ENCODE data around the gene KDM5B.
"Not testable (repeated sequence)": the region's sequence is repeated elsewhere in the genome, so short reads cannot be mapped to it uniquely, and the experiment has no call there.

Gene KDM5B

DNA sequence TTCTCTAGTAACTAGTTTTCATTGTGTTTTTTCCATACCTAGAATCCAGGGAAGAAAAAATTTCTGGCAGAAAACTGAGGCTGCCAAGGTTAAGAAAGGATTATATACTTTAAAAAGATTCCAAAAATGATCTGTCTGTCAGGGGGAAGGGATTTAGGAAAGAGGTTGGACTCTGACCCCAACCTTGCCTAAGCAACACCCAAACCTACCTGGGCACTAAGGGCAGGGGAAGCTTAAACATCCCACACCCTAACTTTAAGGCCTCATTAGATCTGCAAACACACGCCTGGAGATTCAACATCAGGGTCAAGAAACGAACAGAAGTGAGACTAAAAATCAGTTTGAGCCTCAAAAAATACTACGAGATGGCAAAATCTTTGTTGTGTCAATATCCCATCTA, 19.4 kb downstream of the KDM5B start:
- ATAC-seq (no peak), DNase-seq (no peak)
- Mint-ChIP-seq H3K27ac (no peak overlapping the region), H3K27me3 (no peaks in the 10 kb centered on the region), H3K4me1 (peaks cover 8% of the 10 kb centered on the region), H3K36me3 (ENCODE audit: low read depth) (no peaks in the 10 kb centered on the region), H3K4me3 (no peak overlapping the region), H3K9me3 (no peaks in the 10 kb centered on the region)

DNA sequence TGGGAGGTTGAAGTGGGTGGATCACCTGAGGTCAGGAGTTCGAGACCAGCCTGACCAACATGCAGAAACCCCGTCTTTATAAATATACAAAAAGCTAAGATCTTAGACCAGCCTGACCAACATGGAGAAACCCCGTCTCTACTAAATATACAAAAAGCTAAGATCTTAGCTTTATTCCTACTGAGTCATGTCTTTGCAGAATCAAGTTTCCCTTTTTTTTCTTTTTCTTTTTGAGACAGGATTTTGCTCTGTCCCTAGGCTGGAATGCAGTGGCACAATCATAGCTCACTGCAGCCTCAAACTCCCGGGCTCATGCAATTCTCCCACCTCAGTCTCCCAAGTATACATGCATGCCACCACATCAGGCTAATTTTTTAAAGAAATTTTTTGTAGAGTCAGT, 21.4 kb downstream of the KDM5B start:
- no peaks in the 10 kb centered on the region for H3K9me3 Mint-ChIP-seq
- H3K36me3 Mint-ChIP-seq (ENCODE audit: low read depth), result no peaks in the 10 kb centered on the region
- peaks cover 15% of the 10 kb centered on the region for H3K4me1 Mint-ChIP-seq
- ATAC-seq (no peak), DNase-seq (no peak)
- H3K27ac Mint-ChIP-seq, result no peak overlapping the region
- H3K4me3 Mint-ChIP-seq, result no peak overlapping the region
- no peaks in the 10 kb centered on the region for H3K27me3 Mint-ChIP-seq

DNA sequence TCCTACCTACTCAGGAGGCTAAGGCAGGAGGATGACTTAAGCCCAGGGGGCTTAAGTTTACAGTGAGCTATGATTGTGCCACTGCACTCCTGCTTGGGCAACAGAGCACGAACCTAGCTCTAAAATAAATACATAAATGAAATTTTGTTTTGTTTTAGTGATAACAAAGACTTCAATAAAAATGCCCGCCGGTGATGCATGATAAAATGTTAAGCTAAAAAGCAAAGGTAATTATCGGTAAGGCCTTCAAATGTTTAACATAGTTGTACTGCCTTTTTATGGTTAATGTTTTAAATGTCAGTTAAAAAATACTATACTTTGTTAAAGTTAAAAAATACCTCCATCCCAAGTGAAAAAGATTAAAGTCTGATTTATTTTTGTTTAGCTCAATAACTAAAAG, 27.0 kb downstream of the KDM5B start:
- Mint-ChIP-seq H3K27me3 (no peaks in the 10 kb centered on the region), H3K9me3 (no peaks in the 10 kb centered on the region), H3K36me3 (ENCODE audit: low read depth) (no peaks in the 10 kb centered on the region), H3K4me3 (no peak overlapping the region), H3K27ac (no peak overlapping the region), H3K4me1 (peaks cover 22% of the 10 kb centered on the region)
- no peak for DNase-seq
- no peak for ATAC-seq

DNA sequence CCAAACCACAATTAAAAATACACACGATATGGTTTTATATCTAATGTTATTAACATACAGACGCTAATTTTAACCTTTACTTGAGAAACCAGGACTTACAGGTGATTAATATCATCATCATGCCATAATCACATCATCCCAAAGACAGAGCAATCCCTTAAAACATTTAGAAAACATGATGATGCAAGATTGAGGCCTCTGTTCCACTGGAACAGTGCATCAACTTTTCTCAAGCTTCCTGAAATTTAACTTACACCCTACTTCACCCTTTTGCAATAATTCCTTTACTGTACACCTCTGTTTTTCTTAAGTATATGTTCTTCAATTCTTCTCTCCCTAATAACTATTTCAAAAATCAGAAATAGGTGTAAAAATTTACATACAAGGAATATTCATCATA, 38.1 kb downstream of the KDM5B start:
- ATAC-seq (no peak), DNase-seq (no peak)
- Mint-ChIP-seq H3K4me3 (no peak overlapping the region), H3K9me3 (no peaks in the 10 kb centered on the region), H3K27me3 (no peaks in the 10 kb centered on the region), H3K36me3 (ENCODE audit: low read depth) (peaks cover 26% of the 10 kb centered on the region), H3K27ac (no peak overlapping the region), H3K4me1 (no peaks in the 10 kb centered on the region)

DNA sequence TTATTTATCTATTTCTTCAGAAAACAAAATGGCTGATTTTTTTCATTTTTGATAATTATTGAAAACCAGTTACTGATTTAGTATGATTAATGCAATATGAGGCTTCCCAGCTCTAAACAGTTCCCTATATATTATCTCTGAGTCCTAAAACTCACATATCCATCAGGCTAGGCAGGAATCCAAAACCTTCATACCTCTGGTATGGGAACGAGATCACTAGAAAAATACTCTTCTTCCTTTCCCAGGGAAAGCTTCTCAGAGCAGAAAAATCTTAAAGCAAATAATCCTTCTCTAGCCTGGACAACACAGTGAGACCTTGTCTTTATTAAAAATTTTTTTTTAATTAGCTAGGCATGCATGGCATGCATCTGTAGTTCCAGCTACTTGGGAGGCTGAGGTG, 42.5 kb downstream of the KDM5B start:
- no peak overlapping the region for H3K4me3 Mint-ChIP-seq
- peaks cover 21% of the 10 kb centered on the region for H3K36me3 Mint-ChIP-seq (ENCODE audit: low read depth)
- no peak for DNase-seq
- no peak for ATAC-seq
- H3K9me3 Mint-ChIP-seq, result no peaks in the 10 kb centered on the region
- H3K4me1 Mint-ChIP-seq, result no peaks in the 10 kb centered on the region
- H3K27me3 Mint-ChIP-seq, result no peaks in the 10 kb centered on the region
- H3K27ac Mint-ChIP-seq, result no peak overlapping the region

DNA sequence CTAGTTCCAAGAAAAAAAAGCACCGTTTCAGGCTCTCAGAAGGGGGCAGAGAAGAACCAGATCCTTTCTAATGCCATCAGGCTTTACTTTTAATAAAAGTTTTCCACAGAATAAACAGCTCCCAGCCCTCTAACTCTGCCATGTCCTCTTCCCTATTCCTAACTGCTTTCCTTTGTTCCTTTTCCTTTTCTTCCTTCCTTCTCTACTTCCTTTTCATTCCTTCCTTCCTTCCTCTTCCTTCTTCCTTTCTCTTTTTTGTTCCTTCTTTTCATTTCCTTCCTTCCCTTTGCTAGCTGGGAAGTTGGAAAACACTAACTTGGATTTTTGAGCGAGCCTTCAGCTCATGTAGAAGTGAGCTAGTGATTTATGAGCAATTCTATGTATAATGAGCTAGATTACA, 46.2 kb downstream of the KDM5B start:
- H3K4me1 Mint-ChIP-seq, result no peaks in the 10 kb centered on the region
- DNase-seq, result no peak
- no peaks in the 10 kb centered on the region for H3K27me3 Mint-ChIP-seq
- H3K36me3 Mint-ChIP-seq (ENCODE audit: low read depth), result peaks cover 13% of the 10 kb centered on the region
- no peak overlapping the region for H3K4me3 Mint-ChIP-seq
- H3K27ac Mint-ChIP-seq, result peak overlapping the region; percentile 40
- no peak for ATAC-seq
- H3K9me3 Mint-ChIP-seq, result no peaks in the 10 kb centered on the region

DNA sequence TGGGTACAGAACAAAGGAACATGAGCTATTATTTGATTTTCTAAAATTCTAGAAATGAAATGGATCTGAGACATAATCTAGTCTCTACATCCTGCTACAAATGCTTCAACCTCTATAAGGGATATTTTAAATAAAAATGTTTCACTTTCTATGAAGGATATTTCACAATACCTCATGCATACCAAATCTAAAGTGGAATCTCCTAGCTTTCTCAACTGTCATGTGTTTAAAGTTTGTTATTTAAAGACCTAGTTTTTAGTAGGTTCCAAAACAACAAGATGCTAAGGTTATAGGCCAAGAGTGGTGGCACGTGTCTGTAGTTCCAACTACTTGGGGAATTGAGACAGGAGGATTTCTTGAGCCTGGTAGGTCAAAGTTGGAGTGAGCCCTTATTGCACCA, 47.6 kb downstream of the KDM5B start:
- ATAC-seq, result no peak
- no peak overlapping the region for H3K27ac Mint-ChIP-seq

DNA sequence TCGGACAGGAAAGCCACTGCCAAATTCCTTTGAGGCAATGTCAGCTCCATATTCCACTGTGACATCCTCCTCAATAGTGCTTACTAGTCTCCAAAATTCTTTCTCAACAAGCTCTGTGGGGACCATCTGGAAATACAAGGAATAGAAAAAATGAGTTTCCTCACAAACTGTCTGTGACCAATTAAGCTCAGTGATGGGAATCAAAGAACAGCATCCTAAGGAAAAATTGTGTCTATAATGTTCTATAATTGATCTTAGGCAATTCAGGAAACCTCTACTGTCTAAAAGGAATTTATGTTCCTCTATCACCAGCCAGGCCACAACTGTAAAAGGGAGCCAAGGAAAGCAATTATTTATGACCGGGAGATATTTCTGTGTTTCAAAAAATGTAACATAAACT, 51.8 kb downstream of the KDM5B start:
- H3K4me3 Mint-ChIP-seq, result no peak overlapping the region
- no peaks in the 10 kb centered on the region for H3K4me1 Mint-ChIP-seq
- no peak overlapping the region for H3K27ac Mint-ChIP-seq
- H3K27me3 Mint-ChIP-seq, result no peaks in the 10 kb centered on the region
- H3K36me3 Mint-ChIP-seq (ENCODE audit: low read depth), result peaks cover 22% of the 10 kb centered on the region
- DNase-seq, result no peak
- no peak for ATAC-seq
- no peaks in the 10 kb centered on the region for H3K9me3 Mint-ChIP-seq

More for the DNA sequence above, 47.6 kb downstream of the KDM5B start:
- Mint-ChIP-seq H3K36me3 (ENCODE audit: low read depth) (peaks cover 19% of the 10 kb centered on the region), H3K4me3 (no peak overlapping the region), H3K27me3 (no peaks in the 10 kb centered on the region), H3K9me3 (no peaks in the 10 kb centered on the region), H3K4me1 (no peaks in the 10 kb centered on the region)
- no peak for DNase-seq

DNA sequence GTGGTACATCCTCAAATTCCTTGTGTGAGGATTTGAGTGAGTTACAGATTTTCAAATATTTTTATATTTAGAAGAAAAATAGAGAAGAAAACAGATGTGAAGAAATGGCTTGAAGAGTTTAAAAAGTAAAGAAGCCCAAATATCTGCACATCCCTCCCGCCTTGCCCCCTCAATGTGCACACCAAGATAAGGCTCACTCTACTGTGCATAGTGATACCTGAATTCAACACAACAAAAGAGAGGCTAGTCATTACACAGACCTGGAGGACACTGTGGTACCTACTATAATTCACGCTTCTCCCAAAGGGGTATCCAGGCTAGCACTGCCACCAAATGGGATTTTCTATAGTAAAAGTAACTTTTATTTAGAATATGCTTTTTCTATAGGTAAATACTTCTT, 53.9 kb downstream of the KDM5B start:
- Mint-ChIP-seq H3K27ac (no peak overlapping the region), H3K36me3 (ENCODE audit: low read depth) (peaks cover 25% of the 10 kb centered on the region), H3K4me3 (no peak overlapping the region), H3K9me3 (no peaks in the 10 kb centered on the region), H3K27me3 (no peaks in the 10 kb centered on the region), H3K4me1 (no peaks in the 10 kb centered on the region)
- ATAC-seq, result no peak
- DNase-seq, result no peak

DNA sequence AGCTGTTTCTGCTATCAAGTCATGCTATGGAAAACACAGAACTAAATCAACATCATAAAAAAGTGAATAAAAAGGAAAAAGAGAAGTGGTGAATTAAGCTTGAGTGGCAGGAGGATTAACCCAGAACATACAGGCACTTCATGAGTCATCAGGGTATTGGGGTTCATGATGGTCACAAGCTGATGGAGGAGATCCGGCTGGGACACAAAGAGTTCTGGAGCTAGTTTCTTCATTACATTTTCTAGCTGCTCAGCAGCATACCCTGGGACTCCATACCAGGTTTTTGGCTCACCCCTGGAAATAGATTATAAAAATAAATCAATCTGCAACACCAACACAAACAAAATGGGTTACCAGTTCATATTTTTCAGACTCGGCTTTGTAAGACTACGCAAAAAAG, 55.4 kb downstream of the KDM5B start:
- no peak for DNase-seq
- Mint-ChIP-seq H3K36me3 (ENCODE audit: low read depth) (peaks cover 32% of the 10 kb centered on the region), H3K27ac (peak overlapping the region; percentile 5), H3K4me3 (no peak overlapping the region), H3K27me3 (no peaks in the 10 kb centered on the region), H3K4me1 (no peaks in the 10 kb centered on the region), H3K9me3 (no peaks in the 10 kb centered on the region)
- no peak for ATAC-seq

DNA sequence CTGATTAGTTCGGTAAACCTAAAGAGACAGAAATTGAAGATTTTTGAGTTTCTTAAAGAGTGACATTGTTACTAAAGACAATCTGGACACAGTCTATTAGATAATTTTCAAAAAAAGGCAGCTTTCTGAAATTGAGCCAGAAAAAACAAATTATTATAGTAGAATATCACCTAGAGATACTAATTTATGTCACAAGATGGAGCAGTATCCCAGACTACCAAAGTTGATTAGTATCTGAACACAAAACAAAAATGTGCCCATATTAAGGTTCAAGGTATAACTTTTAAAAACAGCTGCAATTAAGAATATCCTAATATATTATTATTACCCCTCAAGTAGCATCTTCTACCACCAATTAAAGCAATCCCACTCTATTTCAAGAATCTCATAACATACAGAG, 57.5 kb downstream of the KDM5B start:
- Mint-ChIP-seq H3K36me3 (ENCODE audit: low read depth) (peaks cover 33% of the 10 kb centered on the region), H3K4me1 (no peaks in the 10 kb centered on the region), H3K4me3 (no peak overlapping the region), H3K27ac (no peak overlapping the region), H3K27me3 (no peaks in the 10 kb centered on the region), H3K9me3 (no peaks in the 10 kb centered on the region)
- no peak for ATAC-seq
- DNase-seq, result no peak

DNA sequence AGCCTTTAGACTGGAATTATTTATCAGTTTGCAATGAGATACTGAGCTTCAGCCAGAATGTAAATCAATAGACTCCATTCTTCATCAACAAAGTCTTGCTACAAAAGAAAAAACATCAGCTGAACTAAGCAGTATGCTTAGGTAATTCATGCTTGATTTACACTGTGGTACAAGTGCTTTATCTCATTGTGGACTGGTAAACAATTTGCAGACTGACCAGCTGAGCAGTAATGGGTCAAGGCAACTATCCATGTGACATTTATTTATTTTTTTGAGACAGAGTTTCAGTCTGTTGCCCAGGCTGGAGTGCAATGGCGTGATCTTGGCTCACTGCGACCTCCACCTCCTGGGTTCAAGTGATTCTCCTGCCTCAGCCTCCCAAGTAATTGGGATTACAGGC, 58.2 kb downstream of the KDM5B start:
- Mint-ChIP-seq H3K36me3 (ENCODE audit: low read depth) (peaks cover 34% of the 10 kb centered on the region), H3K27ac (no peak overlapping the region), H3K9me3 (no peaks in the 10 kb centered on the region), H3K4me3 (no peak overlapping the region), H3K27me3 (no peaks in the 10 kb centered on the region), H3K4me1 (no peaks in the 10 kb centered on the region)
- ATAC-seq (no peak), DNase-seq (no peak)

DNA sequence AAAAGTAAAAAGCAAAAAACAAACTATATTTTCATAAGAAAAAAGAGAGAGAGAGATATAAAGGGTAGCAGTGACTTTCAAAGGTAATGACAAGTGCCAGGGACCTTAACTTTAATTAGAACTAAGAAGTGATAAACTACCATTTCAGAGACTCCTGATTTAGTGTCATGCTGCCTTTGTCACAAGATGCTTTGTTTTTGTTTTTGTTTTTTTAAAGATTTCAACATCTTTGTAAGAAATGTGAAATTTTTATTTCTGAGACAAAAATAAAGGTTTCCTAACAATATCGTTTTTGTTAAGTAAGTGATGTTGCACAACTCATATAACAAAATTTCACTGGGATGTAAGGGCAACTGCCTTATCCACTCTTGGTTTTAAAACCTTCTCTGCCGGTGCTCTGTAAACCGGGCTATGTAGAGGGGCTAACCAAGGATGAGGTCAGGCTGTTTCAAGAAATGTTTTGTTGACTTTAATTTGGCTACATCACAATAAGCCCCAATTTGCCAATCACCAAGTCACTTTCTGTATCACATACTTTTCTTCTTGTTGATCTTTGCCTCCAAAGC, 62.8 kb downstream of the KDM5B start:
- H3K9me3 Mint-ChIP-seq, result no peaks in the 10 kb centered on the region
- no peak for DNase-seq
- no peak overlapping the region for H3K27ac Mint-ChIP-seq
- H3K27me3 Mint-ChIP-seq, result no peaks in the 10 kb centered on the region
- ATAC-seq, result no peak
- no peaks in the 10 kb centered on the region for H3K4me1 Mint-ChIP-seq
- peaks cover 53% of the 10 kb centered on the region for H3K36me3 Mint-ChIP-seq (ENCODE audit: low read depth)
- no peak overlapping the region for H3K4me3 Mint-ChIP-seq

DNA sequence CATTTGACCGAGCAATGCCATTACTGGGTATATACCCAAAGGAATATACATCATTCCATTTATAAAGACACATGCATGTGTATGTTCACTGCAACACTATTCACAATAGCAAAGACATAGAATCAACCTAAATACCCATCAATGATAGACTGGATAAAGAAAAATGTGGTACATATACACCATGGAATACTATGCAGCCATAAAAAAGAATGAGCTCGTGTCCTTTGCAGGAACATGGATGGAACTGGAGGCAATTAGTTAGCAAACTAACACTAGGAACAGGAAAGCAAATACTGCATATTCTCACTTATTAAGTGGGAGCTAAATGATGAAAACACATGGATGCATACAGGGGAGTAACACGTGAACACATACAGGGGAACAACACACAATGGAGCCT, 63.5 kb downstream of the KDM5B start:
- peaks cover 53% of the 10 kb centered on the region for H3K36me3 Mint-ChIP-seq (ENCODE audit: low read depth)
- not testable (repeated sequence) for DNase-seq, H3K4me1 Mint-ChIP-seq, H3K9me3 Mint-ChIP-seq, ATAC-seq, H3K4me3 Mint-ChIP-seq, H3K27ac Mint-ChIP-seq, H3K27me3 Mint-ChIP-seq

DNA sequence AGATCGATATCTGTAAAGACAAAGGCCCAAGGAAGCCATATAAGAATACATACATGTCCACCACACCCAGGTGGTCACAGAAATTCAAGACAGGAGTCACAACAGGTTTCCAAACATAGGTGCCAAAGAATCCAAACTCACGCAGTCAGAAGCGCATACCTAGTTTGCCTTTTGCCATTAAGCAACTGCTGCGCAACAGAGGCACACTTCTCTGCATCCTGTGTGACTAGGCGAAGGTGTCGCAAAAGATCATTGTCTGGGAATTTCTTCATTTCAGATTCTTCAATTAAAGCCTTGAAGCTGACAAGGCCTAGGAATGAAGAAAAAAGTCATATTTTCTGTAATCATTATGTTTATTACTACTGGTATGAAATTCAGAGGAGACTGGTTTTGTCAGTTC, 65.7 kb downstream of the KDM5B start:
- Mint-ChIP-seq H3K4me1 (no peaks in the 10 kb centered on the region), H3K9me3 (no peaks in the 10 kb centered on the region), H3K27ac (no peak overlapping the region), H3K27me3 (no peaks in the 10 kb centered on the region), H3K36me3 (ENCODE audit: low read depth) (peaks cover 46% of the 10 kb centered on the region), H3K4me3 (no peak overlapping the region)
- DNase-seq (no peak), ATAC-seq (no peak)

DNA sequence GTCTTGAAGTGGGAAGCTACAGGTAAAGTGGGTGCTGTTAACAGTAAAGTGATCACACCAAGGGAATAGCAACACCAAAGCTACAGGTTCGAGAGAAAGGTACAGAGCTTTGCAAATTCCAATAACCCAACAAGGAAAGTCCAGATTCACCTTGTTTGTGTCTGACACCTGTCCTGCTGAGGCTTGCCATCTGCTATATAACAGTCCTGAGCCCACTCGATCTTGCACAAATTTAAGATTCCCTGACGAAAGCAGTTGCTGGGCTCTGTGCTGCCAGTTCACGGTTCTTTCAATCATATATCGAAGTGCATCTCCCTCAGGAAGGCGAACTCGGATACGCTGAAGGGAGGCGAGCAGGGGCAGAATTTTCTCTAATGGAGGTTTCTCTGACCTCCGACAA, 75.0 kb downstream of the KDM5B start:
- no peaks in the 10 kb centered on the region for H3K27me3 Mint-ChIP-seq
- no peaks in the 10 kb centered on the region for H3K9me3 Mint-ChIP-seq
- DNase-seq, result no peak
- peaks cover 37% of the 10 kb centered on the region for H3K36me3 Mint-ChIP-seq (ENCODE audit: low read depth)
- no peak for ATAC-seq
- H3K27ac Mint-ChIP-seq, result no peak overlapping the region
- no peak overlapping the region for H3K4me3 Mint-ChIP-seq
- no peaks in the 10 kb centered on the region for H3K4me1 Mint-ChIP-seq

Measured in activated naive CD8-positive, alpha-beta T cell treated with anti-CD3 and anti-CD28 coated beads, Interleukin-2, amount 50 U/mL, for 24 hours (primary cell).